Right lobe of liver (tissue), 6 donors: ENCODE results near the gene SLU7. TPM values are rescaled to one million over a fixed set of nuclear protein-coding genes. Genes with fewer than 3 reads are reported as not detected.

ENCODE experiments used
- ATAC-seq, 4 donors: fragments of 200-7000 bp; cut with Tn5 transposase; one replicate each; pipeline ENCODE4 v1.9.1; 2020; ENCODE audit warnings: mild to moderate bottlenecking in 4 of 4, moderate library complexity in 4 of 4
- DNase-seq, 3 donors: peaks; one replicate each; pipeline ENCODE4 v3.0.0-alpha.2; 2020
- H3K27ac ChIP-seq, 3 donors: fragments of 200-600 bp; one replicate each; pipeline ENCODE4 v1.8.0; 2022
- H3K27me3 ChIP-seq, 2 donors: fragments of 200-600 bp; one replicate each; pipeline ENCODE4 v1.8.0; 2022
- H3K36me3 ChIP-seq, 4 donors: fragments of 200-600 bp; sonication (generic) in 1 of 4; one replicate each; pipeline versions ENCODE4 v1.5.1 to v1.8.0; 2017 to 2022; ENCODE audit warnings: control low read depth in 1 of 4
- H3K4me1 ChIP-seq, 4 donors: fragments of 200-600 bp; sonication (generic) in 1 of 4; one replicate each; pipeline versions ENCODE4 v1.5.1 to v1.8.0; 2017 to 2022; ENCODE audit warnings: control low read depth in 1 of 4
- H3K4me3 ChIP-seq, 3 donors: fragments of 200-600 bp; one replicate each; pipeline ENCODE4 v1.8.0; 2022
- H3K9me3 ChIP-seq, 4 donors: fragments of 200-600 bp; sonication (generic) in 1 of 4; one replicate each; pipeline versions ENCODE4 v1.5.1 to v1.8.0; 2017 to 2022; ENCODE audit warnings: control low read depth in 1 of 4
- POLR2A ChIP-seq: fragments of 450-650 bp; IDR thresholded peaks from one replicate; pipeline ENCODE4 v1.6.1; 2017; ENCODE audit warnings: antibody characterized with exemption, mild to moderate bottlenecking
- WGBS: methylation state at CpG from one replicate; pipeline ENCODE4 v1.1.6; 2018; ENCODE audit warnings: low coverage, low lambda C conversion rate; ENCODE audit not compliant: insufficient coverage; ENCODE audit errors: missing lambda C conversion rate; 5-methylcytosine and 5-hydroxymethylcytosine counted together
- intact Hi-C, 2 donors: fragments of 100-400 bp; cut with DNase I; formaldehyde crosslinking; loops; one replicate each; pipeline versions ENCODE4 v1.11.2 to v1.14.1; 2022
- total RNA-seq, 6 experiments: library from RNA; depleted of rRNA in 2 of 6; stranded (reverse); fragments of >200 nt in 2 of 6; fragmentation: NEBNext Ultra II Directional in 3 of 6; extraction: Animal tissue kit (Norgen Biotek cat#: 25700) in 3 of 6; gene quantifications; one replicate each; pipeline versions ENCODE4 v1.1.0 to v1.2.4, GENCODE V29; 2016 to 2023
- TF ChIP-seq, protein P1 (sequence below), 4 donors: fragments of 200-600 bp in 3 of 4; fragments of 450-650 bp in 1 of 4; IDR thresholded peaks; one replicate each; pipeline versions ENCODE4 v1.5.1 to v1.8.0; 2016 to 2022; ENCODE audit warnings: antibody characterized with exemption in 4 of 4, mild to moderate bottlenecking in 2 of 4
- donor health status: DM: no; HTN: yes; CAD: no.
- donor health status: DM: no; HTN: no; CAD: no.
- donor health status: DM: no; HTN: no; CAD: no.
- donor health status: DM: no; HTN: yes; CAD: no.
- donor health status: DM: no; HTN: yes; CAD: no.

SLU7 gene
- total RNA-seq, 6 experiments from 2014 or later, result 11.6 to 19.4 (median 17.0) TPM

DNA sequence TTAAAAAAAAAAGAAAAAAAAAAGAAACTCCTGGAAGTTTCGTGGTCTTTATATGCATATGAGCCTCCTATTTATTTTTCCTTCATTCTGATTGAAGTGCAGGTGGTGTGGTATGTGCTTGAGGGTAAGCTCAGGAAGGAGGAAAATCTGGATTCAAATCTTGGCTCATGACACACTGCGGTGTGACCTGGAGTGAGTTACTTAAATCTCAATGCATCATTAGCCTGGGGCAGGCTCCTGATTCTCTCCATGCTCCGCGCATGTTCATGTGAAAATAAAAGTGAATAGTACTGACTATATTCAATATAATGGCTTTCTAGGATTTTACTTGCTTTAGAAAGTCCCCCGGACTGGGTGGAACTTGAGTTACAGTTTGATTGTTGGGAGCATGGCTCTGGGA is 38.4 kb upstream of the SLU7 start:
- Histone ChIP-seq H3K27me3 (no peaks in the 10 kb centered on the region), H3K27ac (no peak overlapping the region), H3K9me3 (no peaks in the 10 kb centered on the region), H3K36me3 (no peaks in the 10 kb centered on the region), H3K4me3 (no peak overlapping the region), H3K4me1 (no peaks in the 10 kb centered on the region)
- WGBS, result 74% methylated on average over 4 of the region's 5 CpGs
- TF ChIP-seq, protein P1, sequence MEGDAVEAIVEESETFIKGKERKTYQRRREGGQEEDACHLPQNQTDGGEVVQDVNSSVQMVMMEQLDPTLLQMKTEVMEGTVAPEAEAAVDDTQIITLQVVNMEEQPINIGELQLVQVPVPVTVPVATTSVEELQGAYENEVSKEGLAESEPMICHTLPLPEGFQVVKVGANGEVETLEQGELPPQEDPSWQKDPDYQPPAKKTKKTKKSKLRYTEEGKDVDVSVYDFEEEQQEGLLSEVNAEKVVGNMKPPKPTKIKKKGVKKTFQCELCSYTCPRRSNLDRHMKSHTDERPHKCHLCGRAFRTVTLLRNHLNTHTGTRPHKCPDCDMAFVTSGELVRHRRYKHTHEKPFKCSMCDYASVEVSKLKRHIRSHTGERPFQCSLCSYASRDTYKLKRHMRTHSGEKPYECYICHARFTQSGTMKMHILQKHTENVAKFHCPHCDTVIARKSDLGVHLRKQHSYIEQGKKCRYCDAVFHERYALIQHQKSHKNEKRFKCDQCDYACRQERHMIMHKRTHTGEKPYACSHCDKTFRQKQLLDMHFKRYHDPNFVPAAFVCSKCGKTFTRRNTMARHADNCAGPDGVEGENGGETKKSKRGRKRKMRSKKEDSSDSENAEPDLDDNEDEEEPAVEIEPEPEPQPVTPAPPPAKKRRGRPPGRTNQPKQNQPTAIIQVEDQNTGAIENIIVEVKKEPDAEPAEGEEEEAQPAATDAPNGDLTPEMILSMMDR (IDR thresholded peaks at IDR 0.05), result no peak
- TF ChIP-seq POLR2A, result no peak
- ATAC-seq (no peak), DNase-seq (no peak)
- intact Hi-C loops, result no loop called here

DNA sequence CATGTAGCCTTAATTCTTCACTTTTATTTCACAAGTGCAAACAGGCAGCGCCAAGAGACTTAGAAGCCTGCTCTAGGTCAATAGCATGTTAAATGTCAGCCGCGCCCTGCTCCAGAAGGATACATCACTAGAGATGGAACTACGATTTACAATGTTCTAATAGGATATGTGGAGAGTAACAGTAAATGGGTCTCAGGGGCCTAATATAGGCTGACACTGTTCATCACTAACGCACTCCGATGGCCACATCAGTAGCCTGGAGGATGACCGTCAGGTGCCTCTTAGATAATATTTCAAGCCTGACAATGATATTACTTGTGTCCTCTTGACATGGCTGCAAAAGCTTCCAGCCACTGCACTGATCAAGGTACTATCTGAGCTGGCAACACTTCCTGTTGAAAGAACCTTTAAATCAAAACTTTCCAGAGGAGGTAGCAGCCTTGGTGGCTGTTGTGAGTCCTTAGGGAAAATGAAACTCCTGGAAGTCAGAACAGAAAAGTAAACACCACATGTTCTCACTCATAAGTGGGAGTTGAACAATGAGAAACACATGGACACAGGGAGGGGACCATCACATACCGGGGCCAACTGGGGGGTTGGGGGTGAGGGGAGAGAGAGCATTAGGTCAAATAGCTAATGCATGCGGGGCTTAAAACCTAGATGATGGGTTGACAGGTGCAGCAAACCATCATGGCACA is 37.7 kb upstream of the SLU7 start:
- no peak for ATAC-seq
- intact Hi-C loops, result no loop called here
- Histone ChIP-seq H3K4me1 (no peaks in the 10 kb centered on the region), H3K27ac (no peak overlapping the region), H3K27me3 (no peaks in the 10 kb centered on the region), H3K4me3 (no peak overlapping the region), H3K9me3 (no peaks in the 10 kb centered on the region), H3K36me3 (no peaks in the 10 kb centered on the region)
- TF ChIP-seq, protein P1 (IDR thresholded peaks at IDR 0.05), result no peak
- TF ChIP-seq POLR2A, result no peak
- 81% methylated on average over 5 of the region's 9 CpGs for WGBS
- DNase-seq, result no peak

- WGBS, result 72% methylated on average over 4 of the region's 4 CpGs
- ATAC-seq, result no peak
Observed at GRCh38 chr5:160455600-160455999, 36.7 kb upstream of the SLU7 start.

GRCh38 chr5:160453751-160454150 is 34.9 kb upstream of the SLU7 start:
- TF ChIP-seq, protein P1 (IDR thresholded peaks at IDR 0.05), result no peak
- TF ChIP-seq POLR2A, result no peak
- no peaks in the 10 kb centered on the region for H3K36me3 ChIP-seq
- WGBS, result 36% methylated on average over 1 of the region's 1 CpG
- DNase-seq, result no peak
- no peaks in the 10 kb centered on the region for H3K9me3 ChIP-seq
- no peak for ATAC-seq
- no peak overlapping the region for H3K4me3 ChIP-seq
- no peaks in the 10 kb centered on the region for H3K4me1 ChIP-seq
- H3K27me3 ChIP-seq, result no peaks in the 10 kb centered on the region
- no peak overlapping the region for H3K27ac ChIP-seq
- intact Hi-C loops, result no loop called here

More at GRCh38 chr5:160455600-160455999, 36.7 kb upstream of the SLU7 start:
- H3K36me3 ChIP-seq, result no peaks in the 10 kb centered on the region
- H3K27me3 ChIP-seq, result no peaks in the 10 kb centered on the region
- H3K4me3 ChIP-seq, result no peak overlapping the region
- no peaks in the 10 kb centered on the region for H3K4me1 ChIP-seq
- H3K27ac ChIP-seq, result no peak overlapping the region
- TF ChIP-seq, protein P1 (IDR thresholded peaks at IDR 0.05), result no peak
- TF ChIP-seq POLR2A, result no peak
- no peaks in the 10 kb centered on the region for H3K9me3 ChIP-seq
- intact Hi-C loops, result no loop called here
- DNase-seq, result no peak
